Measurements from ENCODE around the gene CMTM4.

DNA sequence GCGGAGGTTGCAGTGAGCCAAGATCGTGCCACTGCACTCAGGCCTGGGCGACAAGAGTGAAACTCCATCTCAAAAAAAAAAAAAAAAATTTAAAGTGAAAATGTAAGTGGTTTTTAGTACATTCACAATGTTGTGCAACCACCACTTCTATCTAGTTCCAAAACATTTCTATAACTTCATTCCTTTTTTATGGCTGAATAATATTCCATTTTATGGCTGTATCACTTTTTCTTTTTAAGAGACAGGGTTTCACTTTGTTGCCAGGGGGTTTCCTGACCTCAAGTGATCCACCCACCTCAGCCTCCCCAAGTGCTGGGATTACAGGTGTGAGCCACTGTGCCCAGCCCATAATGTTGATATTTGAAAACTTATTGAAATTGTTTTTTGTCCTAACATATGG lies 103.7 kb downstream of the CMTM4 start:
- TF ChIP-seq EZH2 (IDR thresholded peaks at IDR 0.05; ENCODE audit: insufficient read depth, poor library complexity, severe bottlenecking) (no peak), EZH2phosphoT487 (IDR thresholded peaks at IDR 0.05; ENCODE audit: insufficient read depth, low read depth) (no peak)
